ENCODE results near the gene IMPA2.
"Not testable (repeated sequence)": the region's sequence is repeated elsewhere in the genome, so short reads cannot be mapped to it uniquely, and the experiment has no call there.

Gene IMPA2

GRCh38 chr18:12036201-12036751, 55.0 kb downstream of the IMPA2 start:
- Histone ChIP-seq H3K27ac (ENCODE audit: low read length) (no peak overlapping the region), H3K4me1 (ENCODE audit: insufficient read depth, low read length) (peaks cover 3% of the 10 kb centered on the region), H3K9ac (ENCODE audit: low read depth, low read length) (no peak overlapping the region), H3K9me3 (ENCODE audit: insufficient read depth, low read length, severe bottlenecking) (no peaks in the 10 kb centered on the region), H2AFZ (ENCODE audit: low read depth, low read length) (no peak overlapping the region), H3K36me3 (ENCODE audit: insufficient read depth, low read length) (no peaks in the 10 kb centered on the region), H3K4me2 (ENCODE audit: insufficient read depth, low read length) (no peak overlapping the region), H3K4me3 (ENCODE audit: low read depth in 1 of 2, low read length in 2 of 2) (no peak overlapping the region), H3K27me3 (ENCODE audit: insufficient read depth, low read length, poor library complexity) (peaks cover 3% of the 10 kb centered on the region), H4K20me1 (ENCODE audit: insufficient read depth, low read length) (no peaks in the 10 kb centered on the region), H3K79me2 (ENCODE audit: insufficient read depth, low read length) (no peaks in the 10 kb centered on the region)
- DNase-seq (no peak), ATAC-seq (ENCODE audit: insufficient read depth, low read depth) (no peak)
- TF ChIP-seq EZH2 (IDR thresholded peaks at IDR 0.05; ENCODE audit: borderline replicate concordance, low read depth, low read length, severe bottlenecking) (no peak), CTCF (IDR thresholded peaks at IDR 0.05; ENCODE audit: borderline replicate concordance, extremely low read depth, low read length, poor library complexity, severe bottlenecking) (no peak)

GRCh38 chr18:12038082-12038638, 56.9 kb downstream of the IMPA2 start:
- ATAC-seq (ENCODE audit: insufficient read depth, low read depth), result no peak
- no peak overlapping the region; the same call in 1 of the 2 replicates for H3K4me2 ChIP-seq (ENCODE audit: insufficient read depth, low read length)
- H3K36me3 ChIP-seq (ENCODE audit: insufficient read depth, low read length), result no peaks in the 10 kb centered on the region
- H3K27me3 ChIP-seq (ENCODE audit: insufficient read depth, low read length, poor library complexity), result peaks cover 3% of the 10 kb centered on the region
- peaks cover 3% of the 10 kb centered on the region for H3K4me1 ChIP-seq (ENCODE audit: insufficient read depth, low read length)
- no peak overlapping the region for H3K4me3 ChIP-seq (ENCODE audit: low read depth in 1 of 2, low read length in 2 of 2)
- H3K27ac ChIP-seq (ENCODE audit: low read length), result no peak overlapping the region
- H3K9me3 ChIP-seq (ENCODE audit: insufficient read depth, low read length, severe bottlenecking), result no peaks in the 10 kb centered on the region
- no peak overlapping the region for H3K9ac ChIP-seq (ENCODE audit: low read depth, low read length)
- no peak for DNase-seq
- H2AFZ ChIP-seq (ENCODE audit: low read depth, low read length), result no peak overlapping the region
- TF ChIP-seq CTCF (IDR thresholded peaks at IDR 0.05; ENCODE audit: borderline replicate concordance, extremely low read depth, low read length, poor library complexity, severe bottlenecking), result no peak
- TF ChIP-seq EZH2 (IDR thresholded peaks at IDR 0.05; ENCODE audit: borderline replicate concordance, low read depth, low read length, severe bottlenecking), result no peak
- no peaks in the 10 kb centered on the region for H4K20me1 ChIP-seq (ENCODE audit: insufficient read depth, low read length)
- H3K79me2 ChIP-seq (ENCODE audit: insufficient read depth, low read length), result no peaks in the 10 kb centered on the region

- H3K27ac ChIP-seq (ENCODE audit: low read length), result no peak overlapping the region
- H3K4me2 ChIP-seq (ENCODE audit: insufficient read depth, low read length), result peak overlapping the region; percentile 61
- peaks cover 3% of the 10 kb centered on the region for H3K4me1 ChIP-seq (ENCODE audit: insufficient read depth, low read length)
- H2AFZ ChIP-seq (ENCODE audit: low read depth, low read length), result peak overlapping the region; percentile 58
- H3K4me3 ChIP-seq (ENCODE audit: low read depth in 1 of 2, low read length in 2 of 2), result peak overlapping the region in 1 of 2 experiments; percentile 41; a peak in 1 of 4 replicates
- H3K9me3 ChIP-seq (ENCODE audit: insufficient read depth, low read length, severe bottlenecking), result no peaks in the 10 kb centered on the region
- DNase-seq (peak; percentile 57), ATAC-seq (ENCODE audit: insufficient read depth, low read depth) (peak; percentile 93)
- H3K79me2 ChIP-seq (ENCODE audit: insufficient read depth, low read length), result no peaks in the 10 kb centered on the region
- 0 out of 2 replicates have a peak overlapping the region, but pooled peaks have one; percentile 26 for H3K9ac ChIP-seq (ENCODE audit: low read depth, low read length)
- peak; percentile 96 for TF ChIP-seq CTCF (IDR thresholded peaks at IDR 0.05; ENCODE audit: borderline replicate concordance, extremely low read depth, low read length, poor library complexity, severe bottlenecking)
- no peak for TF ChIP-seq EZH2 (IDR thresholded peaks at IDR 0.05; ENCODE audit: borderline replicate concordance, low read depth, low read length, severe bottlenecking)
- no peaks in the 10 kb centered on the region for H4K20me1 ChIP-seq (ENCODE audit: insufficient read depth, low read length)
- no peaks in the 10 kb centered on the region for H3K36me3 ChIP-seq (ENCODE audit: insufficient read depth, low read length)
- peaks cover 3% of the 10 kb centered on the region for H3K27me3 ChIP-seq (ENCODE audit: insufficient read depth, low read length, poor library complexity)
These were observed 57.6 kb downstream of the IMPA2 start for GRCh38 chr18:12038639-12039539.

GRCh38 chr18:12039540-12039930, 58.2 kb downstream of the IMPA2 start:
- H3K27me3 ChIP-seq (ENCODE audit: insufficient read depth, low read length, poor library complexity); H3K36me3 ChIP-seq (ENCODE audit: insufficient read depth, low read length); H3K4me1 ChIP-seq (ENCODE audit: insufficient read depth, low read length); H3K9me3 ChIP-seq (ENCODE audit: insufficient read depth, low read length, severe bottlenecking); DNase-seq; ATAC-seq (ENCODE audit: insufficient read depth, low read depth); H3K79me2 ChIP-seq (ENCODE audit: insufficient read depth, low read length); H3K4me3 ChIP-seq (ENCODE audit: low read depth in 1 of 2, low read length in 2 of 2); H2AFZ ChIP-seq (ENCODE audit: low read depth, low read length); H3K4me2 ChIP-seq (ENCODE audit: insufficient read depth, low read length); H4K20me1 ChIP-seq (ENCODE audit: insufficient read depth, low read length); H3K9ac ChIP-seq (ENCODE audit: low read depth, low read length); H3K27ac ChIP-seq (ENCODE audit: low read length): not testable (repeated sequence)

Measured in DND-41 (cell line).